Bronchial epithelial cell (primary cell): Measurements from ENCODE around the gene KIAA1671. TPM values are rescaled to one million over a fixed set of nuclear protein-coding genes. Genes with fewer than 3 reads are reported as not detected.

Source experiments
- DNase-seq: peaks from one replicate; pipeline ENCODE4 v3.0.0-alpha.2; 2010; ENCODE audit warnings: low read depth
- FAIRE-seq: peaks from 2 replicates; lab custom pipeline; 2011; peaks lifted over from hg19 to GRCh38; lab: Jason Lieb, UNC
- H3K27me3 ChIP-seq: 2 replicates; pipeline ENCODE4 v1.5.1; 2011; ENCODE audit warnings: low read length; ENCODE audit not compliant: control insufficient read depth, insufficient read depth
- H3K36me3 ChIP-seq: 2 replicates; pipeline ENCODE4 v1.5.1; 2011; ENCODE audit warnings: low read length; ENCODE audit not compliant: control insufficient read depth, insufficient read depth
- H3K4me3 ChIP-seq: 2 replicates; pipeline ENCODE4 v1.5.1; 2011; ENCODE audit warnings: mild to moderate bottlenecking, low read depth, low read length, control low read depth
- total RNA-seq: library from RNA; depleted of rRNA; stranded (reverse); fragments of >200 nt; gene quantifications from 2 replicates; pipeline ENCODE4 v1.2.1, GENCODE V29; 2014
- TF ChIP-seq, protein P1 (sequence below): IDR thresholded peaks from 2 replicates; pipeline ENCODE4 v1.5.1; 2011; ENCODE audit warnings: mild to moderate bottlenecking, moderate library complexity, low read length, control low read depth, inconsistent platforms; ENCODE audit not compliant: insufficient read depth, severe bottlenecking

KIAA1671 gene
- total RNA-seq, 1 donor from 2014 or later, result 14.7 TPM

DNA sequence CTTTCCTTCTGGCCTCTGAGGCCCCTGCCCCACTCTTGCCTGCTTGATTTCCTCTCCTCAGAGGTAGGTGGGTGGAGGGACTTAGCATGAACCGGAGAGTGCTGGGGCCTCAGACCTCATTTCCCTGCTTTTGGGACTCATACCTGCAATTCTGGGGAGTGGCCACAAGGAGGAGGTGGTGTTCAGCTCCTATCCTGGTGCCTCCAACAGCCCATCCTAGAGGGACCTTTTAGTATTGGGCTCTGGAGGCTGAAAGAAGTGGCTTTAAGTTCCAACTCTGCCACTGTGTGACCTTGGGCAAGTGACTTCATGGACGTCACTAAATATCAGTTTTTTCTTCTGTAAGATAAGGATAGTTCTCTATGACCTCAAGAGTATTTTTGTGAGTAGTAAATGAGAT is 98.6 kb downstream of the KIAA1671 start:
- FAIRE-seq (no peak), DNase-seq (no peak)
- TF ChIP-seq, protein P1, sequence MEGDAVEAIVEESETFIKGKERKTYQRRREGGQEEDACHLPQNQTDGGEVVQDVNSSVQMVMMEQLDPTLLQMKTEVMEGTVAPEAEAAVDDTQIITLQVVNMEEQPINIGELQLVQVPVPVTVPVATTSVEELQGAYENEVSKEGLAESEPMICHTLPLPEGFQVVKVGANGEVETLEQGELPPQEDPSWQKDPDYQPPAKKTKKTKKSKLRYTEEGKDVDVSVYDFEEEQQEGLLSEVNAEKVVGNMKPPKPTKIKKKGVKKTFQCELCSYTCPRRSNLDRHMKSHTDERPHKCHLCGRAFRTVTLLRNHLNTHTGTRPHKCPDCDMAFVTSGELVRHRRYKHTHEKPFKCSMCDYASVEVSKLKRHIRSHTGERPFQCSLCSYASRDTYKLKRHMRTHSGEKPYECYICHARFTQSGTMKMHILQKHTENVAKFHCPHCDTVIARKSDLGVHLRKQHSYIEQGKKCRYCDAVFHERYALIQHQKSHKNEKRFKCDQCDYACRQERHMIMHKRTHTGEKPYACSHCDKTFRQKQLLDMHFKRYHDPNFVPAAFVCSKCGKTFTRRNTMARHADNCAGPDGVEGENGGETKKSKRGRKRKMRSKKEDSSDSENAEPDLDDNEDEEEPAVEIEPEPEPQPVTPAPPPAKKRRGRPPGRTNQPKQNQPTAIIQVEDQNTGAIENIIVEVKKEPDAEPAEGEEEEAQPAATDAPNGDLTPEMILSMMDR, result peak; percentile 47
- no peak overlapping the region for H3K4me3 ChIP-seq
- H3K36me3 ChIP-seq, result peaks cover 24% of the 10 kb centered on the region
- H3K27me3 ChIP-seq, result no peaks in the 10 kb centered on the region

DNA sequence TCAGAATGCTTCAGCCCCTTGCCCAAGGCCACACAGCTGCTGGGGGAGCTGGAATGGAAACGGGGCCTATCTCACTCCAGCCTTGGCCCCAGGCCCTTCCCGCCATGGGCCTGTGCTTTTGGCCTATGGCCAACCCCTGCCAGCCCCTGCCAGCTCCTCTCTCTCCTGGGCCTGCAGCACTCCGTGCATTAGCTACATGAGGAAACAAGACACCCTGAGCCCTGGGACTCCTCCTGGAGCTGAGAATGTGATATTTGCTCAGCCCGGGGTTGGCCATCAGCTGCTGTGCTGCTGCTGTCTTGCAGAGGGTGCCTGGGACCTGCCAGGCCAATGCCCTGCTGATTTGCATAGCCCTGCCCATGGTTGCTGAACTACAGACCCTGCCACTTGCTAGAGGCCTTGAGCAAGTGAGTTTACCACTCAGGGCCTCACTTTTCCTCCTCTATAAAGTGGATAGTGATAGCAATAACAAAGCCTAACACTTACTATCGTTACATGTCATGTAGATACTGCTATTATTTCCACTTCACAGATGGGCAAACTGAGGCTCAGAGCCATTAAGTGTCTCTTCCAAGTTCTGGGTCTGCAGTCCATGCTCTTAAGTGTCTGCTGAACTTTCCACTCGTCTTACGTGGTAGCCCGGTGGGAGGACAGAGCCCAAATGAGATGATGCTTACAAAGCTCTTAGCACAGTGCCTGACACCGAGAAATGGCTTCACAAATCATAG is 99.6 kb downstream of the KIAA1671 start:
- Histone ChIP-seq H3K4me3 (no peak overlapping the region), H3K36me3 (peaks cover 24% of the 10 kb centered on the region), H3K27me3 (no peaks in the 10 kb centered on the region)
- TF ChIP-seq, protein P1, result no peak
- FAIRE-seq (no peak), DNase-seq (no peak)

DNA sequence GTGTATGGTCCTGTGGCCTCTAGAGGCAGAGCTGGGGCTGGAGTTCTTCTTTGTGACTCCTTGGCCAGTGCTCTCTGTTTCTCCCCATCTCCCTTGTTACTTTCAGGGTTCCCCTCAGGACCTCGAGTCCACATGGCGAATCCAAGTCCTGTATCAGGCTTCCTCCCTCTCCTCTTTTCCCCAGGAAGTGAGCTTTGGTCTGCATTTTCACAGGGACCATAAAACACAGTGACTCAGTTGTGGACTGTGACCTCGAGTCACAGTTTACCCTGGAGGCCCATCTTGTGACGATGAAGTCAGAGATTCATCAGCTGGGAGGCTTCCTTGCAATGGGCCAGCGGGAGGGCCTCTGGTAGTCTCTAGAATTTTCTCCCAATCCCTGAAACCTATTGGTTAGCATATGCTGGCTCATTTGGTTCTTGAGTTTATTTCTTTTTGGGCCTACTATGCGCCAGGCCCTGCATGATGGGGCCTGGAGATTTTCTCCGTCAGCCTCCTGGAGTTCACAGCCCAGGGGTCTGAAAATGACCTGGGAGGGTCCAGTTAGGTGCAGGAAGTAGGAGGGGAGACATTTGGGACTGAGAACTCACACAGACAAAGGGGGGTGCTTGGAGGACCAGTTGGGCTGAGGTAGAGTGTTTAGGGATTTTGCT is 100.8 kb downstream of the KIAA1671 start:
- H3K36me3 ChIP-seq, result peaks cover 27% of the 10 kb centered on the region
- FAIRE-seq, result no peak
- TF ChIP-seq, protein P1, result no peak
- H3K4me3 ChIP-seq, result no peak overlapping the region
- peak; percentile 40 for DNase-seq
- no peaks in the 10 kb centered on the region for H3K27me3 ChIP-seq

DNA sequence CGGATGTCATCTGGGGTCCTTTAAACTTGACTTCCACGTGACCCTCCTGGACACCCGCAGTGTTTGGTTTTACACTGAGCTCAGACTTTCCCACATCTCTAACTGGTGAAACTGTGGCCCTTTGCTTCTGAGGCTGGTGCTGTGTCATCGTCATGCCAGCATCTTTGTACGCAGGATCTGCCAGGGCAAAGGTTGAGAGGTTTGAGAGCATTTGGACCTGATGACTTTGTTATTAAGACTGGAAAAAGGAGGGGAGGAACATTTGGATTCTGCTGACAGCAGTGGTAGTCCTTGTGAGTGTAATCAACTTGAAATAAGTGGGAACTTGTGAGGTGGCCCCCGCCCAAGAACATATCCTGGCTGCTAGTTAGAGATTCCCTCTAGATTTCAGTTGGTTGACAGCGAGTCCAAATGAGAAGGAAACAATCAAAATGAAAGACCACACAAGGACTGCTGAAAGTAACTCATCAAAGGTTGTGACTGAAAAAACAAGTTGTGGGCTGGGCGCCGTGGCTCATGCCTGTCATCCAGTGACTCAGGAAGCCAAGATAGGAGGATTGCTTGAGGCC is 102.5 kb downstream of the KIAA1671 start:
- TF ChIP-seq, protein P1, result no peak
- Histone ChIP-seq H3K4me3 (no peak overlapping the region), H3K27me3 (no peaks in the 10 kb centered on the region), H3K36me3 (peaks cover 20% of the 10 kb centered on the region)
- DNase-seq, result peak; percentile 25
- no peak for FAIRE-seq

DNA sequence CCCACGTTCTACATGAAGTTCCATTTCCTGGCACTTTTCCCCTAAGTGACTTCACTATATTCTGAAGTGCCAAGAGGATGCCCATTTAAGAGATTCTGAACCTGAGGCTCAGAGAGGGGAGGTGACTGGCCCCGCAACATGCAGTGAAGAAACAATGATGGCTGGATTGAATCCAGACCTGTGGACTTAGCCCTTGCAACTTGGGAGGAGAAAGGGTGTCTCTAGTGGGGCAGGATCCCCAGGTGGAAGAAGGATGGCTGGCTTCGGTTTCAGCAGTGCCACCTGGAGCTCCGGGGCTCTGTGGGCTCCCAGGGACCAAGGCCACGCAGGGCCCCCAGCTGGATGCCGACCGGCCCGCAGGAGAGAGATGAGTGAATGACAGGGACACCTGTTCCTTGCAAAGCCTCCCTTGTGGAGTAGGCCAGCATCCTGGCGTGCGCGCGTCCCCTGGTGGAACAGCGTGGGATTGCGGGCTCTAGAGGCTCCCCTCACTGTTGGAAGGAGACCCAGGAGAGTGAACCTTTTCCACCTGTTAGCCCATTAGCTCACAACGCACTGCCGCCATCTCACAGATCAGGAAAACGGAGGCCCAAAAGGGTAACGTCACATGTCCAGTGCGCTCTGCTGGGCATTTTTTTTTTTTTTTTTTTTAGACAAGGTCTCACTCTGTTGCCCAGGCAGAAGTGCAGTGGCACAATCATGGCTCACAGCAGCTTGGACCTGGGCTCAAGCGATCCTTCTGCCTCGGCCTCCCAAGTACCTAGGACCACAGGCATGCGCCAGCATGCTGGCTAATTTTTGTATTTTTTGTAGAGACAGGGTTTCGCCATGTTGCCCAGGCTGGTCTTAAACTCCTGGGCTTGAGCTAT is 104.7 kb downstream of the KIAA1671 start:
- DNase-seq, result peak; percentile 30
- TF ChIP-seq, protein P1, result peak; percentile 96
- no peak for FAIRE-seq
- H3K4me3 ChIP-seq, result no peak overlapping the region
- peaks cover 9% of the 10 kb centered on the region for H3K36me3 ChIP-seq
- no peaks in the 10 kb centered on the region for H3K27me3 ChIP-seq
